Measurements from ENCODE around the gene SERPINB12.

DNA sequence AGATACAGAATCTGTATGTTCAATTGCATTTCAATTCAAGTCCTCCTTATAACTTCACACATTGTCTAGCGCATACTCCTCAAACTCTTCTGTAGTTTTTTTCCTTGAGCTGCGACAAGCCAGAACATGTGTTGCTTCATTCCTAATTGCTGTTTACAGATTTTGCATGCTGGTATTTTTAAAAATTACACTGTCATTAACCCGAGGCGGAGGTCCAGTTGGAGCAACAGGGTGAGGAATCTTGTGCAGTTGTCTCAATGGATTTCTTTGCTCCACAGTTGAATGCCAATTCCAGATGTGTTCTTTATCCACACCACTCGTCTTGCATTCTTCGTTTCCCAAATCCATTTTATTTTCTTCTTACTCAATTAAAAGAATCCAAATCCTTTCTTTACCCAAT, 28.6 kb downstream of the SERPINB12 start:
- TF ChIP-seq ZNF296 (CRISPR knock-in tag; conservative IDR thresholded peaks at IDR 0.05), result no peak
- TF ChIP-seq ZNF121 (CRISPR knock-in tag; IDR thresholded peaks at IDR 0.05), result no peak
- TF ChIP-seq KDM1A (CRISPR knock-in tag; IDR thresholded peaks at IDR 0.05), result no peak
- TF ChIP-seq BCL3 (CRISPR knock-in tag; IDR thresholded peaks at IDR 0.05), result no peak

All from HepG2 (cell line).